K562 (cell line): Measurements from ENCODE around the gene DGKA. TPM values are rescaled to one million over a fixed set of nuclear protein-coding genes. Genes with fewer than 3 reads are reported as not detected.
A peak's percentile ranks its signal among the peaks of the same experiment; 100 is the strongest.

ENCODE experiments used
- ATAC-seq: fragments of 200-7000 bp; cut with Tn5 transposase; 3 replicates; pipeline ENCODE4 v1.9.1; 2020; ENCODE audit warnings: moderate library complexity
- BruUV-seq: library from RNA; stranded (reverse); fragments of 400-500 nt; replicated peaks from 2 replicates; lab custom pipeline; 2021; lab: Mats Ljungman, UMichigan
- CTCF ChIA-PET: fragments of 300-600 bp; formaldehyde crosslinking; extraction: SDS; loops from one replicate; lab custom pipeline; 2021; ENCODE audit warnings: low intra/inter-chr PET ratio; lab: Yijun Ruan, JAX
- POLR2A ChIA-PET: fragments of 300-600, 350-650 bp; sonication (Branson Sonifier 250); formaldehyde crosslinking; extraction: SDS; loops from one replicate; lab custom pipeline; 2021; ENCODE audit warnings: antibody characterized with exemption, inconsistent platforms; lab: Yijun Ruan, JAX
- DNase-seq, 4 experiments: peaks; one replicate each; pipeline versions ENCODE4 v3.0.0 to v3.0.0-alpha.2; 2011 to 2018; ENCODE audit warnings: low spot score in 3 of 4, mixed read lengths in 3 of 4; ENCODE audit errors: extremely low read depth in 1 of 4
- FAIRE-seq: peaks from 2 replicates; lab custom pipeline; 2011; peaks lifted over from hg19 to GRCh38; lab: Jason Lieb, UNC
- H2AFZ ChIP-seq: 2 replicates; pipeline ENCODE4 v1.6.0; 2011; ENCODE audit warnings: low read depth, low read length, control low read depth, inconsistent platforms
- H3K27ac ChIP-seq: fragments of 200-600 bp; 3 replicates; pipeline ENCODE4 v1.8.0; 2011; ENCODE audit warnings: low read depth, mild to moderate bottlenecking, control low read depth, inconsistent platforms, low read length, moderate library complexity, mixed read lengths; ENCODE audit errors: extremely low read depth
- H3K27me3 ChIP-seq, 2 experiments: fragments of 300-600 bp in 1 of 2; 2 replicates in 1 of 2; 3 replicates in 1 of 2; pipeline versions ENCODE4 v1.6.0 to v1.8.0; 2011; ENCODE audit warnings: inconsistent platforms in 2 of 2, low read length in 2 of 2, mild to moderate bottlenecking in 1 of 2, mixed read lengths in 1 of 2, moderate library complexity in 1 of 2; ENCODE audit not compliant: control insufficient read depth in 2 of 2, insufficient read depth in 2 of 2
- H3K36me3 ChIP-seq: fragments of 300-600 bp; 3 replicates; pipeline ENCODE4 v1.8.0; 2011; ENCODE audit warnings: mild to moderate bottlenecking, low read length, inconsistent platforms; ENCODE audit not compliant: control insufficient read depth, insufficient read depth
- H3K4me1 ChIP-seq, 2 experiments: fragments of 200-600 bp in 1 of 2; replicated peaks in 1 of 2; 2 replicates in 1 of 2; 3 replicates in 1 of 2; pipeline versions ENCODE4 v1.5.1 to v1.8.0; 2011; ENCODE audit warnings: inconsistent platforms in 2 of 2, low read length in 2 of 2, mild to moderate bottlenecking in 1 of 2, mixed read lengths in 1 of 2, moderate library complexity in 1 of 2; ENCODE audit not compliant: control insufficient read depth in 2 of 2, insufficient read depth in 2 of 2
- H3K4me2 ChIP-seq: 2 replicates; pipeline ENCODE4 v1.6.1; 2011; ENCODE audit warnings: low read length, control low read depth, inconsistent platforms, mixed read lengths; ENCODE audit not compliant: insufficient read depth
- H3K4me3 ChIP-seq: fragments of 200-600 bp; sonication (generic), shearing (Covaris generic); 2 replicates; pipeline ENCODE4 v1.5.1; 2016; ENCODE audit warnings: control low read depth, inconsistent platforms
- H3K79me2 ChIP-seq: fragments of 200-600 bp; 3 replicates; pipeline ENCODE4 v1.8.0; 2011; ENCODE audit warnings: low read length, inconsistent platforms; ENCODE audit not compliant: control insufficient read depth, insufficient read depth
- H3K9ac ChIP-seq, 2 experiments: 2 replicates each; pipeline versions ENCODE4 v1.6.0 to v1.6.1; 2011; ENCODE audit warnings: low read depth in 2 of 2, low read length in 2 of 2, control low read depth in 1 of 2, inconsistent platforms in 1 of 2, mild to moderate bottlenecking in 1 of 2, mixed read lengths in 1 of 2; ENCODE audit not compliant: insufficient read depth in 1 of 2
- H3K9me1 ChIP-seq: one replicate; pipeline ENCODE4 v1.6.0; 2011; ENCODE audit warnings: inconsistent platforms, mild to moderate bottlenecking, low read length, moderate library complexity; ENCODE audit not compliant: control insufficient read depth, insufficient read depth
- H3K9me3 ChIP-seq: replicated peaks from 2 replicates; pipeline ENCODE4 v1.5.1; 2011; ENCODE audit warnings: low read depth, low read length, inconsistent platforms; ENCODE audit not compliant: control insufficient read depth, insufficient read depth
- H4K20me1 ChIP-seq: replicated peaks from 2 replicates; pipeline ENCODE4 v1.6.1; 2011; ENCODE audit warnings: low read length, inconsistent platforms, mixed read lengths; ENCODE audit not compliant: control insufficient read depth, insufficient read depth
- CTCF ChIP-seq, 3 experiments: IDR thresholded peaks in 2 of 3; conservative IDR thresholded peaks in 1 of 3; 2 replicates each; pipeline ENCODE4 v1.5.1; 2011 to 2012; ENCODE audit warnings: low read length in 3 of 3, mild to moderate bottlenecking in 3 of 3, control low read depth in 2 of 3, improper control_type of control experiment in 1 of 3, inconsistent platforms in 1 of 3, low read depth in 1 of 3, mixed read lengths in 1 of 3, moderate library complexity in 1 of 3; ENCODE audit not compliant: insufficient read depth in 2 of 3
- ID3 ChIP-seq, 2 experiments: fragments of 250-450 bp in 1 of 2; fragments of 450-650 bp in 1 of 2; sonication (Bioruptor Pico) in 1 of 2; IDR thresholded peaks; 2 replicates each; pipeline versions ENCODE4 v1.6.1 to v1.8.0; 2016 to 2021; ENCODE audit warnings: mild to moderate bottlenecking in 2 of 2, moderate library complexity in 2 of 2, missing compliant biosample characterization in 1 of 2, missing genetic modification characterization in 1 of 2
- JUN ChIP-seq, 2 experiments: sonication (generic) in 1 of 2; formaldehyde crosslinking in 1 of 2; IDR thresholded peaks; 2 replicates each; pipeline versions ENCODE4 v1.6.1 to v1.8.0; 2012 to 2022; ENCODE audit warnings: borderline replicate concordance in 2 of 2, mild to moderate bottlenecking in 2 of 2, improper control_type of control experiment in 1 of 2, low read depth in 1 of 2, low read length in 1 of 2, missing genetic modification reagents in 1 of 2
- NFRKB ChIP-seq: fragments of 450-650 bp; IDR thresholded peaks from 2 replicates; pipeline ENCODE4 v1.6.1; 2016; ENCODE audit warnings: low read depth
- NR1H2 ChIP-seq: sonication (generic); formaldehyde crosslinking; IDR thresholded peaks from 2 replicates; pipeline ENCODE4 v1.4.0; 2020; ENCODE audit warnings: mild to moderate bottlenecking, missing genetic modification reagents
- RAD21 ChIP-seq, 2 experiments: fragments of 250-450 bp in 1 of 2; fragments of 450-650 bp in 1 of 2; sonication (Bioruptor Pico) in 1 of 2; formaldehyde crosslinking in 1 of 2; IDR thresholded peaks in 1 of 2; conservative IDR thresholded peaks in 1 of 2; 2 replicates each; pipeline versions ENCODE4 v1.4.0 to v1.8.0; 2020 to 2022; ENCODE audit warnings: mild to moderate bottlenecking in 2 of 2, moderate library complexity in 1 of 2
- REST ChIP-seq, 2 experiments: fragments of 450-650 bp; formaldehyde crosslinking in 1 of 2; IDR thresholded peaks; 2 replicates each; pipeline versions ENCODE4 v1.4.0 to v1.6.1; 2014 to 2020; ENCODE audit warnings: mild to moderate bottlenecking in 2 of 2, borderline replicate concordance in 1 of 2, low read depth in 1 of 2
- ZFP36 ChIP-seq: fragments of 150-350 bp; IDR thresholded peaks from 2 replicates; pipeline ENCODE4 v1.6.1; 2018; ENCODE audit warnings: low read length, low read depth; ENCODE audit not compliant: partially characterized antibody
- WGBS: fragments of 100-300 bp; shearing (Covaris generic); methylation state at CpG from one replicate; pipeline ENCODE4 v1.1.6; 2016; ENCODE audit warnings: low coverage, mixed read lengths; ENCODE audit not compliant: insufficient coverage; ENCODE audit errors: missing lambda C conversion rate; 5-methylcytosine and 5-hydroxymethylcytosine counted together
- in situ Hi-C: fragments of 300-500 bp; cut with MboI; formaldehyde crosslinking; loops from 4 replicates; pipeline ENCODE4 v1.15.0; 2018; ENCODE audit warnings: inconsistent platforms, mixed read lengths
- intact Hi-C: fragments of 100-400 bp; cut with micrococcal nuclease; formaldehyde crosslinking; loops from 2 replicates; pipeline ENCODE4 v1.14.2; 2022
- polyA plus RNA-seq, 8 experiments: library from polyadenylated mRNA; depleted of rRNA in 4 of 8; stranded (reverse) in 5 of 8; unstranded in 3 of 8; fragments of >200 nt; fragmentation: Nextera tagmentation in 2 of 8; fragmentation: Illumina TruSeq in 1 of 8; extraction: Ambion mirVana in 2 of 8; extraction: Trizol in 1 of 8; gene quantifications; 2 replicates each; pipeline versions ENCODE4 v1.2.1 to v1.2.3, GENCODE V29; 2011 to 2014; ENCODE audit warnings: inconsistent platforms in 1 of 8, missing spikeins in 1 of 8
- total RNA-seq, 7 experiments: library from RNA; depleted of rRNA in 6 of 7; stranded (reverse); fragments of >200 nt in 6 of 7; fragmentation: Illumina TruSeq in 2 of 7; extraction: Trizol in 2 of 7; gene quantifications; 2 replicates each; pipeline versions ENCODE4 v1.2.1 to v1.2.3, GENCODE V29; 2011 to 2021; ENCODE audit warnings: low replicate concordance in 1 of 7

DGKA gene
- total and polyA plus RNA-seq, 9 of the 15 experiments (the other 6 are each of a cell fraction or from before 2014, with no cell fraction given): 3.4 to 12.4 (median 6.2) TPM

- H4K20me1 ChIP-seq: no peaks in the 10 kb centered on the region; the same call in 1 of the 2 replicates
- peak; percentile 74 for ATAC-seq
- no peak overlapping the region for H3K27ac ChIP-seq
- H3K4me2 ChIP-seq: no peak overlapping the region
- WGBS: 37% methylated on average over 6 of the region's 6 CpGs
- H3K79me2 ChIP-seq: no peaks in the 10 kb centered on the region
- peak; percentile 63 for FAIRE-seq
- H3K36me3 ChIP-seq: no peaks in the 10 kb centered on the region
- in situ Hi-C loops: no loop called here
- no peak overlapping the region for H3K4me3 ChIP-seq
- ChIA-PET POLR2A (interaction anchor here (0.8 to 2.0 kb wide), 8 partner anchors 9 to 40 kb away, joined by 3 to 6 read pairs (median 3); partner anchors contain the start of gene PYM1), CTCF (no interaction called here)
- DNase-seq: peak; percentile 43 to 80 (median 66)
- intact Hi-C loops: no loop called here
- H3K4me1 ChIP-seq: peaks cover 7 to 10% of the 10 kb centered on the region in 2 experiments; a peak in 4 of 5 replicates
- no peaks in the 10 kb centered on the region for H3K27me3 ChIP-seq
- no peaks in the 10 kb centered on the region for H3K9me1 ChIP-seq
- H2AFZ ChIP-seq: no peak overlapping the region
- BruUV-seq: no TSS peak
- no peak overlapping the region for H3K9ac ChIP-seq
- H3K9me3 ChIP-seq: no peaks in the 10 kb centered on the region
- TF ChIP-seq REST (IDR thresholded peaks at IDR 0.05; ENCODE audit: borderline replicate concordance) (peak; percentile 15; the same call in 1 of the 2 replicates), REST (CRISPR knock-in tag; IDR thresholded peaks at IDR 0.05; ENCODE audit: low read depth) (no peak), ID3 (CRISPR knock-in tag; IDR thresholded peaks at IDR 0.05) (no peak), ID3 (tag; IDR thresholded peaks at IDR 0.05) (no peak), CTCF (IDR thresholded peaks at IDR 0.05 in 2 of 3, conservative IDR thresholded peaks at IDR 0.05 in 1 of 3; ENCODE audit: insufficient read depth in 2 of 3, low read depth in 1 of 3, low read length in 3 of 3) (peak; percentile 38 to 57 (median 49)), NR1H2 (CRISPR knock-in tag) (no peak), ZFP36 (peak; percentile 92), RAD21 (CRISPR knock-in tag; conservative IDR thresholded peaks at IDR 0.05 in 1 of 2, IDR thresholded peaks at IDR 0.05 in 1 of 2) (peak in 1 of 2 experiments; percentile 49; a peak in 2 of 4 replicates), JUN (IDR thresholded peaks at IDR 0.05; ENCODE audit: borderline replicate concordance, low read depth, low read length) (peak; percentile 70), JUN (CRISPR knock-in tag; IDR thresholded peaks at IDR 0.05; ENCODE audit: borderline replicate concordance) (no peak), NFRKB (no peak)
Measured at GRCh38 chr12:55955800-55956508, 25.0 kb downstream of the DGKA start.
